Mesangial cell (primary cell): ENCODE results near the gene LSR. TPM values are rescaled to one million over a fixed set of nuclear protein-coding genes. Genes with fewer than 3 reads are reported as not detected.

Source experiments
- total RNA-seq: library from RNA; depleted of rRNA; stranded (reverse); fragments of >200 nt; gene quantifications from 2 replicates; pipeline ENCODE4 v1.2.3, GENCODE V29; 2015

Gene LSR
- total RNA-seq, result 39.8 and 88.1 TPM in 2 replicates

GRCh38 chr19:35248310-35249145, at the start of gene LSR:
Gene LSR, plus strand, starts transcription at chr19:35249002. Its CDS starts 21 bp downstream, at chr19:35249023.

GRCh38 chr19:35228177-35228930, 20.4 kb upstream of the LSR start, which contains the start of gene FAM187B:
Gene FAM187B, minus strand, starts transcription at chr19:35228739. Its CDS starts 59 bp downstream, at chr19:35228680.

GRCh38 chr19:35268536-35269437, 20.0 kb downstream of the LSR start, which contains the start of gene USF2:
Gene USF2, plus strand, starts transcription at chr19:35268962. Its CDS starts 140 bp downstream, at chr19:35269102.

GRCh38 chr19:35291916-35292315, 43.1 kb downstream of the LSR start, which contains the start of gene MAG:
Gene MAG, plus strand, starts transcription at chr19:35292161. Its CDS starts 3,248 bp downstream, at chr19:35295409.

Other genes starting within 250 kb of the LSR start
- gene GRAMD1A, start 248.7 kb upstream of the LSR start, total RNA-seq, result 66.8 and 123 TPM in 2 replicates
- 3.7 and 15.8 TPM in 2 replicates for gene SCN1B, start 218.5 kb upstream of the LSR start, total RNA-seq
- 5.7 TPM in 1 of 2 replicates, not detected in the other for gene HPN, start 207.3 kb upstream of the LSR start, total RNA-seq
- not detected in 2 replicates for gene FXYD3, start 133.2 kb upstream of the LSR start, total RNA-seq
- 0.49 TPM in 1 of 2 replicates, not detected in the other for gene LGI4, start 113.9 kb upstream of the LSR start, total RNA-seq
- 0.89 TPM in 1 of 2 replicates, not detected in the other for gene FXYD1, start 110.2 kb upstream of the LSR start, total RNA-seq
- 0.25 TPM in 1 of 2 replicates, not detected in the other for gene FXYD7, start 105.7 kb upstream of the LSR start, total RNA-seq
- gene FXYD5, start 94.3 kb upstream of the LSR start, total RNA-seq, result 104 and 144 TPM in 2 replicates
- gene FAM187B, start 20.3 kb upstream of the LSR start, total RNA-seq, result not detected in 2 replicates
- gene USF2, start 20.0 kb downstream of the LSR start, total RNA-seq, result 69.4 and 83.2 TPM in 2 replicates
- not detected in 2 replicates for gene HAMP, start 33.5 kb downstream of the LSR start, total RNA-seq
- gene MAG, start 43.2 kb downstream of the LSR start, total RNA-seq, result 0.25 TPM in 1 of 2 replicates, not detected in the other
- 1.1 TPM in 1 of 2 replicates, not detected in the other for gene CD22, start 80.2 kb downstream of the LSR start, total RNA-seq
- gene FFAR1, start 98.9 kb downstream of the LSR start, total RNA-seq, result not detected in 2 replicates
- gene FFAR3, start 109.5 kb downstream of the LSR start, total RNA-seq, result not detected in 2 replicates
- gene GPR42, start 122.1 kb downstream of the LSR start, total RNA-seq, result not detected in 2 replicates
- gene FFAR2, start 199.3 kb downstream of the LSR start, total RNA-seq, result not detected in 2 replicates
- gene KRTDAP, start 241.5 kb downstream of the LSR start, total RNA-seq, result not detected in 2 replicates